DMS 273 (cell line): Measurements from ENCODE around the gene TMEM97.
A peak's percentile ranks its signal among the peaks of the same experiment; 100 is the strongest.
"Not testable (repeated sequence)": the region's sequence is repeated elsewhere in the genome, so short reads cannot be mapped to it uniquely, and the experiment has no call there.

Source experiments
- DNase-seq: peaks from one replicate; lab custom pipeline; 2025; ENCODE audit not compliant: unreplicated experiment; lab: John Stamatoyannopoulos, UW

The TMEM97 gene

GRCh38 chr17:28335959-28336871, 17.2 kb downstream of the TMEM97 start:
- DNase-seq = peak; percentile 84

- DNase-seq = no peak
Measured at GRCh38 chr17:28338056-28338768, 19.2 kb downstream of the TMEM97 start.

DNA sequence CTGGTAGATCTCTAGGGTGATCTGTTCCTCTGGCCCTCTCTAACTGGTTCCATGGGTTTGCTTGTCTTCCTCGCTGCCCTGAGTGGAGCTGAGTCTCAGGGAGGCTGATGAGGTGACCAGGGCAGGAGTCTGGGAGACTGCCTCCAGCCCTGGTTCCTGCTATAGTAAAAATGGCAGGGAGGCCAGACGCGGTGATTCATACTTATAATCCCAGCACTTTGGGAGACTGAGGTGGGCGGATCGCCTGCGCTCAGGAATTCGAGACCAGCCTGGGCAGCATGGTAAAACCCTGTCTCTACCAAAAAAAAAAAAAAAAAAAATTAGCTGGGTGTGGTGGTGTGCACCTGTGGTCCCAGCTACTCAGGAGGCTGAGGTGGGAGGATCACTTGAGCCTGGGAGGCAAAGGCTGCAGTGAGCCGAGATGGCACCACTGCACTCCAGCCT, 19.8 kb downstream of the TMEM97 start:
- not testable (repeated sequence) for DNase-seq

- DNase-seq = no peak
Measured at GRCh38 chr17:28339431-28339830, 20.4 kb downstream of the TMEM97 start.

DNA sequence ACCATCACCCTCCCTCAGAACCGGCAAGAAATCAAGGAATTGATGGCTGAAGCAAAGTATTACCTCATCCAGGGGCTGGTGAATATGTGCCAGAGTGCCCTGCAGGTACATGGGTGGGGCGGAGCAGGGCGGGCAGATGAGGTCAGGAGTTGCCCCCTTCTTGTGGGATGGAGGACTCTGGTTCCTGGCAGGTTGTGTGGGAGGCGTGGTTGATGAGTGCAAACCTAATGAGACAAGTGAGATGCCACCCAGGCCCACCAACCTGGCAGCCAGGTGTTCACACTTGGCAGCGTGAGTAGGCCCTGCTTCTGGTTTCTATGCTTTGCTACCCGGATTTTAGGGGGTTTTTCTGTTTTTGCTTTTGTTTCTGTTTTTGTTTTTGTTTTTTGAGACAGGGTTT, 21.4 kb downstream of the TMEM97 start:
- no peak for DNase-seq

DNA sequence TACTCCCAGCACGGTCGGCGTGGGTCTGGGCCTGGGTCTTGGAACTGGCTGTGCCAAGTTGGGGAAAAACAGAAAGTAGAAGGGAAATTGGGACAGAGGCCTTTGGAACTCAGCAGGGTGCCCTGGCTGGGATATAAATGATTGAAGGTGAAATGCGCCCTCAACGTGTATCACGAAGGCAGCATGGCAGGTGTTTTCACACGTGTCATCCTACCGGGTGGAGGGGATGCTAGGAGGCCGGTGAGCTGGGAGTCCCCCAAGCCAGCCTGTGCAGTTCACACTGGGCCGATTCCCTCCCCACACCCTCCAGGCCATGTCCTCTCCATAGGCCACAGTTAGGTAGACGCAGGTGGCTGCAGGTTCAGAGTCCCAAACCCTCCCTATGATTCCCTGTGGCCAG, 22.5 kb downstream of the TMEM97 start:
- DNase-seq = no peak

DNA sequence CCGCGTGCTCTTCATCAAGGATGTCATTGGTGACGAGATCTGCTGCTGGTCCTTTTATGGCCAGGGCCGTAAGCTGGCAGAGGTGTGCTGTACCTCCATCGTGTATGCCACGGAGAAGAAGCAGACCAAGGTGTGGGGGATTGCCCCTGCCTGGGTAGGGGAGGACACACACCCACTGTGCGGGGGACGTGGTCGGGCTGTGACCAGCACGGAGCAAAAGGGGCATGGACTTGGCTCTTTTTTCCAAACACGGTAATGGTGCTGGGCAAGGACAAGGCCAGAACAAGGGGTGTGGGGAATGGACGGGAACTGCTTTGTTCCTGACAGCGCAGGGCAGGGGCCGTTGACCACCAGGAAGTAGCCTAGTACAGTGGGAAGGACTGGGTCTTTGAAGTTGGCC, 23.3 kb downstream of the TMEM97 start:
- no peak for DNase-seq

DNA sequence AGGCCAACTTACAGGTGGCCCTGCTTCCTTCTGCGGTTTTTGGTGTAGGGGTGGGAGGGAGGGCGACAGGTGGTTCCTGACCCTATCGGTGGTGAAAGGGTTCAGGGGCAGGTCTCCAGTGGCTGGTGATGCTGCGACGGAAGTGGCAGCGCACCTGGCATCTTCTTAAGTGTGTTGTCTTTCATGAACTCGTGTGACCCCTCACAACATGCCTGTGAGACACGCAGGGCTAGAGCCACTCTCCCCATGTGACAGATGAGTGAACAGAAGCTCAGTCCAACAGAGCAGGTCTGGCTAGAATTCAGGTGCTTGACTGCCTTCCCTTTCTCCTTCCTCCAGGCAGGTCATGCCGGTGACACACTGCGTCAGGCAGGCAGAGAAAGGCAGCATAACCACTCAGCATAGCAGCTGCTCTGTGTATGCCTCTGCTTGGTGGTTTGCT, 24.5 kb downstream of the TMEM97 start:
- DNase-seq = no peak

- DNase-seq = no peak
Measured at GRCh38 chr17:28344011-28344410, 25.0 kb downstream of the TMEM97 start.

DNA sequence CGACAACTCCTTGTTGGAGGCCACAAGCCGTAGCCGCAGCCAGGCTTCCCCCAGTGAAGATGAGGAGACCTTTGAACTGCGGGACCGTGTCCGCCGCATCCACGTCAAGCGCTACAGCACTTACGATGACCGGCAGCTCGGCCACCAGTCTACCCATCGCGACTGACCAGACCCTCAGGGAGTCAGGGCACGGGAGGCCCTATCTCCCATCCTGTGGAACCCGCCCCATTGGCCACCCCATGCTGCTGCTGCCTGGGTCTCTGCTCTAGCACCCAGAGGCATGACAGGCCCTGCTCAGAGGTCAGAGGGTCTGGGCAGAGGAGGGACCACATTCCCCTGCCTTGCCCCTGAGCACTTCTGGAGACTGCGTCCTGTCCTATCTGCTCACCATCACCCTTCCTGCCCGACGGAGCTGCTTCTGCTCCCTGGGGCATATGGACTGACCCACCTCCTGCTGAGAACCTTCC, 25.5 kb downstream of the TMEM97 start:
- DNase-seq = no peak

- no peak for DNase-seq
Measured at GRCh38 chr17:28345419-28346198, 26.6 kb downstream of the TMEM97 start.

DNA sequence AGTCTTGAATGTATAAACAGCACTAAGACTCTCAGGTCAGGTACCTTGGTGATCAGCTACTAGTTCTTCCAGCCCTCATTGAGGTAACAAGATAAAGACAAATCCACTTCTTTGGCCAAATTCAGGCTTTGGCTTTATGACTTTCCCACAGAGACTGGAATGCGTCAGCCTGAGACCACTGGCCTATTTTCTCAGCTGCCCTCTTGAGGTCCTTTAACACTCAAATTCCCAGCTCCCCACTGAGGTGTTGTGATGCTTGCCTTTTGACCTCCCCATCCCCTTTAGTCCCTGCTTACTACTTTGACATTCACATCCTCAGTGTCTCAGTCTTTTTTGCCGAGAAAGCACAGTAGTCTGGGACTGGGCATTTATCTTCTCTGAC, 27.2 kb downstream of the TMEM97 start:
- no peak for DNase-seq

DNA sequence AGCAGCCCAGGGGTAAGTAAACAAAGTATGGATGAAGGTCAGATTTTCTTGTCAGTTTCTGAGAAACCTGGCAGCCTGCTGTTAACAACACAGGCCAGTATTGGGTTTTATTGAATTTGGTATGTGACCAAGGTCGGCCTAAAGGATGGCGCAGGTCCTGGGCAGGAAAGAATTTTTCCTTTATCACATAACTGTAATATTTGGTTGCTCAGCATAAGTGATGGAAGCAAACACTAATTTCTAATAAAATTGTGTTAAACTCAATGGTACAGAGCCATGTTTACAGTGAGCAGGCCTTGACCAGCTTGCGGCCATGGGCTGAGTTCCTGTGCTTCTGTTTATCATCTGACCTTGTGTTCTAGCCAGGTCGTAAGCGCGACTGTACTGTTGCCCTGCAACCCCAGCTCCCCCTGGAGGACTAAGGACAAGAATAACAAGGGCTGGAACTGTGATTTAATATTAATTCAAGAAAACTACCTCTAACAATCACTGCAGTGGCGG, 27.8 kb downstream of the TMEM97 start:
- peak; percentile 37 for DNase-seq

- no peak for DNase-seq
Measured at GRCh38 chr17:28347261-28347891, 28.4 kb downstream of the TMEM97 start.

DNA sequence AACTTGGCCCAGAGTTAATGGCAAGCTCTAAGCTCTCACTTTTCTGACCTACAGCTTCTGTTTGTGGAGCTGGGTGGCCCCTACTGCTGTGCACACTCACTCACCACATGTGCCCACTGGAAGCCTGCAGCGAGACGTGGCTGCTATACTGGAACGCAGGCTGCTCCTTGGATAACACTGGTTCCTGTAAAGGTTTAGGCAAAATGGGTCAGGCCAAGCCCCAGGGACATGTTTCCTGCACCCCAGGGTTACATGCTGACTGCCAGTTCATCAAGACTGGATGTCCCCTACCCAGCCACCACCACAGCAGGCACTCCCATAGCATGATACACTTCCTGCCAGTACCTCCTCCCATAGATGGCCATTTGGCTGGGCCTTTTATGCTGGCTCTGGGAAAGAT, 30.0 kb downstream of the TMEM97 start:
- no peak for DNase-seq

DNA sequence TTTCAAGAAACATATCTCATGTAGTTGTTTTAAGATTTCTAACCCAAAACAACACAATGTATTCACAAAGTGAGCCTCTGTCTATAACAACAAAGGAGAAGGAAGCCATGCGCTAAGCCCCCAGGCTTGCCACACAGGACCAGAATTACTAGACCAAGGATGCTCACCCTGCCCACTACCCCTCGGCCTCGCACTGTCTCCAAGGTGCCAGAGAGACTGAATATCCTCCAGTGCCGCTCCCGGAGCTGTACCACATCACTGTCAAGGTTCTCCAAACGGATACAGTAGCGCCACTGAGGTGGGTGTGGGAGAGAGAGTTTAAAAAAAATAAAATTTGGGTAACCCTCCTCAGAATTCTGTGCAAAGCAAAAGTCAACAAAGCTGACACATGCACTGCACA, 31.3 kb downstream of the TMEM97 start:
- DNase-seq = no peak

GRCh38 chr17:28357061-28357900, 38.3 kb downstream of the TMEM97 start, which contains the start of gene POLDIP2:
Gene POLDIP2, minus strand, starts transcription at chr17:28357527. Its CDS starts 79 bp downstream, at chr17:28357448.
- DNase-seq = peak; percentile 98

- DNase-seq = no peak
Measured at GRCh38 chr17:28357901-28358197, 38.8 kb downstream of the TMEM97 start.

DNA sequence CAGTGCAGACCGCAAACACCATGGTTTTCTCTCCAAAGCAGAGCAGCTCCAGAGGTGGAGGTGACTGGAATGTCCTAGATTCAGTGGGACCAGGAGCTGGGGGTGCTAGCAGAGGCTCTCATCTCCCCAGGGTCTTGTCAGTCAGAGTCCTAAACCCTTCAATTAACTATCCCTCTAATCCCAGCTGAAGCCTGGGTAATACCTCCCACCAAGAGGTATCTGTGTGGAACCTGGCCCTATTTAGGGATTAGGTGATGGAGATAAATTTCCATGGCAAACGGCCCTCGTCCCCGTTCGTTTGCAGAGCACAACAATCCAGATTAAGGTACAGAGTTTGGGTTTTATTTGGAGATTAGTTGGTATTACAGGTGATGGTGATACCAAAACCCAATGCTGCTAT, 44.2 kb downstream of the TMEM97 start:
- DNase-seq = no peak
